ELF-1 (cell line): ENCODE data around the gene TRAPPC12.
"Not testable (repeated sequence)": the region's sequence is repeated elsewhere in the genome, so short reads cannot be mapped to it uniquely, and the experiment has no call there.

Experiments used
- DNase-seq: peaks from one replicate; pipeline ENCODE4 v3.0.0-alpha.2; 2016; ENCODE audit warnings: low read depth, low spot score

The TRAPPC12 gene

DNA sequence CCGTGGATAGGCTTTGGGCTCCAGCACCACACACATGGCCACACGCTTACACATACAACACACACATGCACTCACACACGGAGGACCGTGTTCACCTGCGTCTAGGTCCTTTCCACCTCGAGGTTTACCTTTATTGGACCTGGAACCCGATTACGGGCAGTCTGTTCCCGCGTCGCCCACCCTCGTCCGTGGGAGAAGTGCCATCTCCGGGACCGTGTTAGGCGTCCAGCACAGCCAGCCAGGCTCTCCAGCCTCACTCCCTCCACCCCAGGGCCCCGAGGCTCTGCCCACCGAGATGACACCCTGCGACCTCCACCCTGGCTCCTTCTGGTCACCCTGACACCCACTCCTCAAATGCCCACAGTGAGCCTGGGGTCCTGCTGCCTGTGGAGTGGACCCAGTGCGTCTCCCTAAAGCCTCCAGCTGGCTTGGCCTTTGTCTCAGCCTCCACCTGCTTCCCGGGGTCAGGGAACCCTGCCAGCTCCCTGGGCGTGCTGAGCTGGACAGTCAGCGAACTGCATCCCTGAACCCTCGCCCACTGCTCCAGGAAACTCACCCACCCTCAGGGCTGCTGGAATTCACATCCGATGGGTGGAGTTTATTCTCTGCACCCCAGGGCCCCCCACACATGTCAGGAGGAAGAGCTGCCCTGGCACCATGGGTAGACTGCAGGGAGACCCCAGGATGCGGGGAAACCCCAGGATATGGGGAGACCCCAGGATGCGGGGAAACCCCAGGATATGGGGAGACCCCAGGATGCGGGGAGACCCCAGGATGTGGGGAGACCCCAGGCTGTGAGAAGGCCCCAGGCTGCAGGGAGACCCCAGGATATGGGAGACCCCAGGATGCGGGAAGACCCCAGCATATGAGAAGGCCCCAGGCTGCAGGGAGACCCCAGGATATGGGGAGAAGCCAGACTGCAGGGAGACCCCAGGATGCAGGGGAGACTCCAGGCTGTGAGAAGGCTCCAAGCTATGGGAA, 106.8 kb downstream of the TRAPPC12 start:
- no peak for DNase-seq

DNA sequence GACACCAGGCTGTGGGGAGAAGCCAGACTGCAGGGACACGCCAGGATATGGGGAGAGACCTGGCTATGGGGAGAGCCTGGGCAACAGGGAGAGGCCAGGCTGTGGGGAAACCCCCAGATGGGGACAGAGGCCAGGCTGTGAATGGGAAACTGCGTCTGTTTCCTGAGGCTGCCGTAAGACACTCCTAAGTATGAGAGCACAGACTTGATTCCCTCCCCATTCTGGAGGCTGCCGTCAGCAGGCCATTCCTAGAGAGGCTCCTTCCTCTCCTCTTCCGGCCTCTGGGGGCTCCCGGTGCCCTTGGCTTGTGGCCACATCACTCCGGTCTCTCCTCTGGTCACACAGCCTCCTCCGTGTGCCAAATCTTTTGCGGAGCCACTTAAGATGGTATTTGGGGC, 107.5 kb downstream of the TRAPPC12 start:
- no peak for DNase-seq

DNA sequence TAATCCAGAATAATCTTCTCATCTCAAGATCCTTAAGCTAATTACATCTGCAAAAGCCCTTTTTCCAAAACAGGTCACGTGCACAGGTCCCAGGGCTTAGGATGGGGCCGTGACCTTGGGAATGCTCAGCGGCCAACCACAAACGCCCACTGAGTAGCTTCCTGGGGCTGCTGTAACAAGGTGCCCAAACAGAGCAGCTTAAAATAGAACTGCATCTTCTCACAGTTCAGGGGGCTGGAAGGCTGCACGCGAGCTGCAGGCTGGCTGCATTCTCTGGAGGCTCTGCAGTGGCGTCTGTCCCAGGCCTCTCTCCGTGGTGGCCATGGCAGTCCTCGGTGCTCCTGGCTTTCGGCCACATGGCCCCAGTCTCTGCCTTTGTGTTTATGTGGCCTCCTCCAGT, 107.9 kb downstream of the TRAPPC12 start:
- no peak for DNase-seq

DNA sequence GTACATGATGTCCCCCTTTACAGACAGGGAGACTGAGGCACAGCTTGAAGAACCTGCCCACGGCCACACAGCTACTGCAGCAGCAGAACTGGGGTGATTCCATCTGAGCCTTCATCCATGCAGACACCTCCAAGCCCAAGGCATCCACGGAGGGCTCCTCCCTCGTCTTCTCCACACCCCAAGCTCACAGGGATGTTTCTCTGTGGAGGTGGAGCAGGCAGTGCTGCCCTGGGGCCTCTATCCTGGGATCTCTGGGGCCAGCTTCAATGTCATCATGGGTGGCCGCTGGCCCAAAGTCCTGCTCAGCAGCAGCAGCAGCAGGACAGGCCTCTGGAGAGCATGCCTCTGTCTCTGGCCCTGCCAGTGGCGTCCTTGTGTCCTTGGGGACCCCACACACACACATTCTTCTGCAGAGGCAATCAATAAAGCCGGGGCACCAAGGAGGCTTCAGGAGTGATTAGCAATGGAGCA, 108.6 kb downstream of the TRAPPC12 start:
- DNase-seq = no peak

DNA sequence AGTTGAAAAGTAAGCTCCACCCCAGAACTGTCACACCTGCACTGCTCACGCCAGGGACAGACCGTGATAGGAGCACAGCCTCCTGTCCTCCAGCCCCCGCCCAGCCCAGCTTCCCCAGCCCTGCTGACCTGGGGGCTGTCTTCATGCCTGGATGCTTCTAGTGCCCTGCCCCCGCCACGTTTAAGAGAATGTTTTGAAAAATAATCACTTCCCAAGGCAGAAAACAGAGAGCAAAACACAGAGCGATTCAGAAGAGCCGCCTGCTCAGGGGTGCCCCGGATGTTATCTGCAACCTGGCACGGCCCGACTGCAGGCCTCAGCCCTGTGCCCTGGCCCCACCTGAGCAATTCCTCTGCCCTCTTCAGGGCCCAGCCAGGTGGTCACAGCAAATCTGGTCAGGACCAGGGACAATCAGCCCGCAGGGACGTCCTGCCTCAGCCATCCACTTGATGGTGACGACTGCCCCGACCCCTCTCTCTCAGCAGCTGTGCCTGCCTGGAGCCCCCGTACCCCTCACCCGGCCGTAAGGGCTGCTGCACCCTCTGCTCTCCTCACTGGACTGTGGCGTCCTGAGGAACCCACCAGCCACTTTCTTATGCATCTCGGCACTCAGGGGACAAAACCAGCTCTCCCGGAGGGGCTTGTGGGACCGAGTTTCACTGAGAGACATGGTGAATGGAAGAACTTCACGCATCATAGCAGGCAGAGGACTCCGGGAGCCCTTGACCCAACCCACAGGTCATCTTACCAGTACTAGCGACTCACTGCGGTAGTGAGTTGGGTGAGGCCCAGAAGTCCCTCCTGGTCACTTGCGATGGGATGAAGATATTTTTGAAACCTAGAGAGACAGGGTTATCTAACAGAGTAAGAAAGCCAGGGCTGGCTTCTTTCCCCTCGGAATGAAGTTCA, 109.6 kb downstream of the TRAPPC12 start:
- no peak for DNase-seq

DNA sequence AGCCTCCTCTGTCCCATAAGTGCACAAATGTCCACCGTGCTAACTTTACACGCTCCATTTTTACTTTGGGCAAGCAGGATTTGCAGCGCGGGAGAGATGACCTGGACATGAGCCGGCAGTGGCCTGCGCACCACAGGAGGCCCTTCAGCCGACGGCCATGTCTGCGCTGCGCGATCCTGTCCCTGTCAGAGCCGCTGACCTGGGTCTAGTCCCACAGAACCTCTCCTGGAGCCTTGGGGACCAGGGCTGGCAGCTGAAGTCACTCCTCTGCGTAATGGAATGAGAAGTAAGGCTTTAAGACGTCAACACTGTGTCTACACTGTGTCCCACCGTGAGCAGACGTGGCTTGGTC, 110.2 kb downstream of the TRAPPC12 start:
- DNase-seq = no peak

DNA sequence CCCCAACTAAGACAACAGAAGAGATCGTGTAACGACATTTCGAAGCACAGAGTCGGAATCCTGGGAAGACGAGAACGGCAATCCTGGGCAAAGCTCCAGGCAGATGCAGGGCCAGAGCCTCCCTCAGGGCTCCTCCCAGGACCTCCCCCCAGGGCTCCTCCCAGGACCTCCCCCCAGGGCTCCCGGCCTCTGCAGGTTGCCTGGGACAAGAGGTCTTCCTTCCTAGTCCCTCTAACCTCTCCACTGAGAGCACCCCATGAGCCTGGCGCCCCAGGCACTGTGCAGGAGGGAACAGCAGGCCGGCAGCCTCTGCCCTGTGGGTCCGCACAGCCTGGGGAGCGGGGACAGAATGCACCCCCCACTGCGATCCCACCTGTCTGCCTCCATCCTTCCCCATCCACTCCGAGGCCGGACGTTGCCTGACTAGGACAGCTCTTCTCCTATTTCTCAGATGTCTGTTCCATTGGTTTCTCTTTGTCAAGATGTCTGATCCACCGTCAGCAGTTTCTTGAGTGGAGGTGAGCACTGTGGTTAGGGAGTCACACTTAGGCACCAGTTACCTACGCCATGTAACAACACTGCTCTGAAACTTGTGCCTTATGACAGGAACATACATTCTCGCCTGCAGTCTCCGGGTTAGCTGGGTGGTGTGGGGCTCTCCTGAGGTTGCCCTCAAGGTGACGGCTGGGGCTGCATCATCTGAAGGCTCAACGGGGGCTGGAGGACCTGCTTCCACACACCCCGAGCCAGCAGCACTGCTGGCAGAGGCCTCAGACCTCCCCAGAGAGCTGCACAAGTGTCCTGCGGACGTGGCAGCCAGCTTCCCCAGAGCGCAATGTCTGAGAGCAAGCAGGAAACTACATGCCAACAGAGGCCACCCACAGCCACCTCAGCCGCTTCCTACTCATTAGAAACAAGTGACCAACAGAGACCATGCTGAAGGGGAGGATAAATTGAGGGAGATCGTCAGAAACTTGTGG, 111.0 kb downstream of the TRAPPC12 start:
- DNase-seq = no peak

DNA sequence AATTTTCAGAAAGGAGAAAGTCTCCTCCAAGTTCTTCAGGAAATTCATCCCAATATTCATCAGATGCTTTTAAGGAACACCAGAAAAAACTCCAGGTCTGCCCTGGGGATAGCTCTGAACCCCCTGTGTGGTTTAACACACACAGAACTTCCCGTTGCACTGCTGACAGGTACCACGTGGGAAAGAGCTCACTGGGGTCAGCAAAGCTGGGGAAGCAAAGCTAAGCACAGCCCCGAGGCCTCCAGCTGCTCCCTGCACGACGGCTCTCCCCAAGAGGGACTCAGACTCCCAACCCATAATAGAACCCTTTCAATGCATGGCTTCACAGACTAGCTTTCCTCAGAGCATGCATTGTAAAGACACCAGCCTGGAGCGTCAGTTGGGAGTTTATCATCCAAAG, 111.8 kb downstream of the TRAPPC12 start:
- DNase-seq = no peak

DNA sequence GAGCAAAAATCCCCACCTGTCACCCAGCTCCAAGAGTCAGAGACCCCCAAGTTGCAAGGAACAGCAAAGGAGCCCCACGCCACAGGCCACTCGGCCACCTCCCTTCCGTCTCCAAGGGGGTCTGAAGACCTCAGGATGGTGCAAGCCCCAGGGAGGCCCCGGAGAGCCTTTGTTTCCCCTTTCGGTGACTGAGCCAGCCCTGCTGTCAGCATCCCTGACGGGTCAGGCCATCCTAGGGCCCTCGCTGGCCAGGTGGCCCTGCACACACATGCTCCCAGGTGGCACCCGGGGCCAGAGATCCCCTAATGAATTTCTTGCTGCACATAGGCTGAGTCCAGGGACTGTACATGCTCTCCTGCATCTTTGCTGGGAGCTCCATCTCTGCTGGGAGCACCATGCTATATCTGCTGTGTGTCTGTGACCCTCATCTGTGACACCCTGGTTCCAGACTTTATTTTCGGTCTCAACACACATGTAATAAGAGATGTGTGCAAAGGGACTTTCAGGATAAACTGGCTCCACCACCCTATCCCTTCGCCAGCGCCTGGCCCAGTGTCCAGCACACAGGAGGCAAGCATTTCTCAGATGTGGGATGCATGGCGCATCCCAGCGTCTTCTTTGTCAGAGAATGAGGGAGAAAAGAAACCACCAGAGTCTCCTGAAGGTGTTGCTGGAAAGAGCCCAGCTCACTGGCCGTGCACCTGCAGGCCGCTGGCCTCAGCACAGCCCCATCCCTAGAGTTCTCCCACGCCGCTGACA, 112.4 kb downstream of the TRAPPC12 start:
- DNase-seq = no peak

DNA sequence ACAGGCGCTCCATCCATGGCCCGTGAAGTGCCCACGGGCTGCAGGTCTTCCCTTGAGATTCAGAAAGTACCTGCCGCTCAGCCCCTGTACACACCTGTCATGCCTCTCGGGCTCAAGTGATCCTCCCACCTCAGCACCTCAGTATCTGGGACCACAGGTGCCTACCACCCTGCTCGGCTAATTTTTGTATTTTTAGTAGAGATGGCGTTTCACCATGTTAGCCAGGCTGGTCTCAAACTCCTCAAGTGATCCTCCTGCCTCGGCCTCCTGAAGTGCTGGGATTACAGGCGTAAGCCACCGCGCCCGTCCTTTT, 112.9 kb downstream of the TRAPPC12 start:
- DNase-seq = not testable (repeated sequence)

DNA sequence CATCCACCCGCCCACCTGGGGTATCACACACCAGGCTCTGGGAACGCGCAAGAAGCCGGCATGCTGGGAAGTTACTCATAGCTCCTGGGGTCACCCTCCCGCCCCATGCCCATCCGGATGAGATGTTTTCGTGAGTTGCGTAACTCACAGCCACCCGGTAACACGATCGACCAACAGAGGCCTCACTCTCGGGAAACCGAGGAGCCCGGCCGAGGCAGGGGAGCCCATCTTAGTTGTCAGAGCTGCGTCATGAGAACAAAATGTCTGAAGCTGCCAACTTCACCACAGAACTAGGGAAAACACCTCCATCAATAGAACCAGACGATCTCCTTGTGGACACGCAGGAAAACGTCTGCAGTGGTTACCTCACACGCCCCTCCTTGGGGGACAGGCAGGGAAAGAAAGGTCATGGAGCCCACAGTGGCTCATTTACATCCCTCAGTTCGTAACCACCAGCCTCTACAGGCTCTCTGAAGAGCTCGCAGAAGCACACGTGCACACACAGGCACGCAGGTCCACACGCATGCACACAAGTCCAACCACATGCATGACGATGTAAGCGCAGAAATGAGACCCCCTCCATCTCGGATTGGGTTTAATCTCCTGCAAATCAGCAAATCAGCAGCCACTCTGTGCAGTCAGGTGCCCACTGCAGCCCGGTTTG, 113.6 kb downstream of the TRAPPC12 start:
- no peak for DNase-seq

DNA sequence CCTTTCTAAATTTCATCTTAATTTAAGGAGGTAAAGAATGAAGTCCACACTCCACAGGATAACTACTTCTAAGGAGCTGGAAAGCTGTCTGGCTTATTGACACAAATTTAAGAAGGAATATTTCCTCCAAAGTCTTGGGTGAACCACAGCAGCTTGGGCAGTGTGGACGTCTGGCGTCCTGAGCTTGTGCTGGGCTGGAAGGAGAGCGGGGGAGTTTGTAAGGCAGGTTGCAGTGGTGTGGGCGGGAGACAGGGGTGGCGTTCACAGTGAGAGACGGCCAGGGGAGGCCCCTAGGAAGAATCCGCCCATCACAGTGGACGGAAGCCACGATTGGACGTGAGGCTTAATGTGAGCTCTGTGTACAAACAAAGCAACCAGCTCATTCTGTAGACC, 114.1 kb downstream of the TRAPPC12 start:
- DNase-seq = peak; percentile 61

DNA sequence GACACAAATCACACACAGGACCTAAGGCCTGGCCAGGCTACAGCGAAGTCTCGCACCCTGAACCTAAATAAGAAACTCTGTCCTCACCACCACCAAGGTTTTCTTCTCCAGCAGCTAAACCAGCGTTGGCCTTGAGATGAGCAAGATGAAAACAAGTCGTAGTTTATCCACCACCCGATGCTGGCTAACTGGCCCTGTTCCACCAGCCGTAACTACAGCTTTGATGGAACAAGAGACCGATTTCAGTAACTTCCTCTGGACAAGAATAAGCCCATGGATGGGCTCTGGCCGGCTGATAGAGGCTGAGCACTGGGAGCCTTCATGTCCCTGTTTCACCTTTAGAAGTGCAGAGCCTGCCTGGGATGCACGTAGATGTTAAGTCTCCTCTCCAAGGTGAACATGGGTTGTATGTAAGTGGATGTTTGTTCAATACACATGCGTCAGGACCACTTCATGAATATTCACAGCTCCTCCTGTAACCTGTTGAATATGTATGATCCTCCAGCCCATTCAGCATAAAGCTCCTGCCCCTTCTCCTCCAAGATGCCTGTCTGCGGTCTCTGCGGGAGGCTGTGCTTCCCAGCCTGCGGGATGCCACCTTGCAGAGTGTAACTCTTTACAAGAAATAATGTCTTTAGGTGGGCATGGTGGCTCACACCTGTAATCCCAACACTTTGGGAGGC, 115.6 kb downstream of the TRAPPC12 start:
- no peak for DNase-seq

DNA sequence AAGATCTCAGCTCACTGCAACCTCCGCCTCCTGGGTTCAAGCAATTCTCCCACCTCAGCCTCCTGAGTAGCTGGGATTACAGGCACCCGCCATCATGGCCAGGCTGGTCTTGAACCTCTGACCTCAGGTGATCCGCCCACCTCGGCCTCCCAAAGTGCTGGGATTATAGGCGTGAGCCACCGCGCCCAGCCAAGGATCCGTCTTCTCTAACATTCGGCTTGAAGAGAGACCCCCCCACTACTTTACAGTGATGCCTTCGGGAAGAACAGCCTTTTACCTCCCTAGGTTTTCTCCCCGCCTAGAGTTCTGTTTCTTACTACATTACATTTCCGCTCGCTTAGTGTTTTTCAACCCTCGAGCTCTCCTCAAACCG, 117.2 kb downstream of the TRAPPC12 start:
- DNase-seq = not testable (repeated sequence)

DNA sequence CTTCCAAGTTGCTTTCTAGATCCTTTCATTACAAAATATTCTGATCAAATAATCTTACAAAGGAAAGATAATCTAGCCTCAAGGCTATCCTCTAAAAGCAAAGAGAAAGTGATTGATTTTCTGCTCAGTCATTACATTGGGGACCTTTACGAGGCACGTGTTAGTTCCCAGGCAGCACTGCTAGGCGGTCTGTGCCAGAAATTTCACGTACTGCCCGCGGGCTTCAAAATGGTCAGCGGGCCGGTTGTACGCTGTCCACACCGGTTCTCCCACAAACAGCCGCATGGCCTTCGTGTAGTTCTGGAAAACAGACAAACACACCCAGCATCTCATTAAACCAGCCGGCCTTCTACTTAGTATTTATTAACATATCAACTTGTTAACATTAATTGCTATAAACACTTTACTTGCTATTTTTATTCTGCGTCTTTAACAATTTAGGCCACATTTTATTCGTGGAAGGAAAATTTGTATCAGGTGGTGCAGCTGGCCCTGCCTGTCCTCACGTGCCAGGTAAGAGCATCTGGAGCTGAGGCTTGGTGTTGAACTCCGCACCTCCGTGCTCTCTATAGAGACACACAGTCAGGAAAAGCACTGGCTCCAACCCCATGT, 119.4 kb downstream of the TRAPPC12 start:
- no peak for DNase-seq

DNA sequence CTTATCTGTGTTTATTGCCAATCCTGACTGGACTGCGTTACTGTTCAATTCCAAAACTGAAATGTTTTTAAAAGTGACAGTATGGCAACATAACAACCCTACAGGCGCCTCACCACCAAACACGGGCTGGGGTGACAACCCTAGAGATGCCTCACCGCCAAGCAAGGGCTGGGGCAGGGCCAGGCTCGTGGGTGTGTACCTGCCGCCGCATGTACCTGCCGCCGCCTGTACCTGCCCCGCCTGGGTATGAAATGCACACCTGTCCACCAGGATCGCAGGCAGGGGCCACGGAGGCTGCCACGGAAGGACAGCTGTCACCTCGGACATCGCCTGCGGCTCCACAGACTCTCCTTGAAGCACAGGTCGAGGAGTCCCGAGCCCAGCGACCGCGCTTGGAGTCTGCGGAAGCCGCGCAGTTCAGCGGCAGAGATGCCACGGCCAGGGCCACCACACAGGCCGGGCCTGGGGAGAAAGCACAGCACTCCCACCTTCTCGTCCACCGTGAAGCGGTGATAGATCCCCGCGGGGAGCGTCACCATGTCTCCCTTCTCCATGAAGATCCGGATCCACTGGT, 120.9 kb downstream of the TRAPPC12 start:
- DNase-seq = no peak

DNA sequence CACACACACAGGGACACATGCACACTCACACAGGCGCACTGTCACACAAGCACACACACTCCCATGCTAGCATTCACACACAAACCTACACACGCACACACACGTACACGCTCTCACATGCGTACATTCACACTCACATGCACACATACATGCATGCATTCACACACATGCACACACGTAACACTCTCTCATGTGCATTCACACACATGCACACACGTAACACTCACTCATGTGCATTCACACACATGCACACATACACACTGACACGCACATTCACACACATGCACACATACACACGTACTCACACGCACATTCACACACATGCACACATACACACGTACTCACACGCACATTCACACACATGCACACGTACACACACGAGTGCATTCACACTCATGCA, 123.6 kb downstream of the TRAPPC12 start:
- DNase-seq = no peak

DNA sequence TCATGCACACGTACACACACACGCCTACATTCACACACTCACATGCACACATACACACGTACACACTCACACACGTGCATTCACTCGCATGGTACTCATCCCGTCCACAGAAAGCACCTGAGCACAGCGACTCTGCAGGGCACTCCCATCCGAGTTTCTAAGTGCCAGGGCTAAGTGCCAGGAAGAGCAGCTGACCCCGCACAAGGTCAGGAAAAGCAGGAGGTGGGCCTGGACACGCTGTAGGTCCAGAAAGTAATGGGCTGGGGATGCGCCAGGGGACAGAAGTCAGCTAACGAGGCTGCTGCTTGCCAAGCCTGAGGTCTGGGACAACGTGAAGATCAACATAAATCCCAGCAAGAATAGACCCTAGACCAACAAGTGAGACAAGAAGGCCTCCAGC, 124.0 kb downstream of the TRAPPC12 start:
- no peak for DNase-seq

DNA sequence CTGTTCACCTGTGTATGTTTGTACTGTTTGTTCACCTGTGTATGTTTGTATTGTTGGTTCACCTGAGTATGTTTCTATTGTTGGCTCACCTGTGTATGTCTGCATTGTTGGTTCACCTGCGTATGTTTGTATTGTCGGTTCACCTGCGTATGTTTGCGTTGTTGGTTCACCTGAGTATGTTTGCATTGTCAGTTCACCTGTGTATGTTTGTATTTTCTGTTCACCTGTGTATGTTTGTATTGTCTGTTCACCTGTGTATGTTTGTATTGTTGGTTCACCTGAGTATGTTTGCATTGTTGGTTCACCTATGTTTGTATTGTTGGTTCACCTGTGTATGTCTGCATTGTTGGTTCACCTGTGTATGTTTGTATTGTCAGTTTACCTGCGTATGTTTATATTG, 125.2 kb downstream of the TRAPPC12 start:
- no peak for DNase-seq
